H54 (cell line): ENCODE results near the gene RGS7.

Experiments
- DNase-seq: peaks from one replicate; pipeline ENCODE4 v3.0.0; 2011; ENCODE audit warnings: low spot score, mixed read lengths; ENCODE audit not compliant: insufficient read length
- FAIRE-seq: peaks from 3 replicates; lab custom pipeline; 2011; peaks lifted over from hg19 to GRCh38; lab: Jason Lieb, UNC
- POLR2A ChIP-seq: IDR thresholded peaks from 2 replicates; pipeline ENCODE4 v1.6.1; 2011; ENCODE audit warnings: low read depth, mild to moderate bottlenecking, low read length

The RGS7 gene

GRCh38 chr1:241275226-241275625 is 81.8 kb downstream of the RGS7 start:
- FAIRE-seq (no peak), DNase-seq (no peak)
- no peak for TF ChIP-seq POLR2A

- no peak for FAIRE-seq
- DNase-seq = no peak
- TF ChIP-seq POLR2A = no peak
These were observed 82.3 kb downstream of the RGS7 start for GRCh38 chr1:241274693-241275092.

GRCh38 chr1:241272828-241273227 is 84.2 kb downstream of the RGS7 start:
- DNase-seq (no peak), FAIRE-seq (no peak)
- TF ChIP-seq POLR2A = no peak

- no peak for DNase-seq
- no peak for TF ChIP-seq POLR2A
- FAIRE-seq = no peak
These were observed 85.6 kb downstream of the RGS7 start for GRCh38 chr1:241271427-241271826.

- DNase-seq (no peak), FAIRE-seq (no peak)
- no peak for TF ChIP-seq POLR2A
These were observed 87.0 kb downstream of the RGS7 start for GRCh38 chr1:241270016-241270415.

- DNase-seq (no peak), FAIRE-seq (no peak)
- TF ChIP-seq POLR2A = no peak
These were observed 87.9 kb downstream of the RGS7 start for GRCh38 chr1:241269116-241269515.

GRCh38 chr1:241266121-241266520 is 90.9 kb downstream of the RGS7 start:
- no peak for TF ChIP-seq POLR2A
- DNase-seq = no peak
- no peak for FAIRE-seq

- no peak for TF ChIP-seq POLR2A
- DNase-seq = no peak
- no peak for FAIRE-seq
These were observed 91.6 kb downstream of the RGS7 start for GRCh38 chr1:241265428-241265827.

- DNase-seq (no peak), FAIRE-seq (no peak)
- no peak for TF ChIP-seq POLR2A
These were observed 93.7 kb downstream of the RGS7 start for GRCh38 chr1:241263346-241263745.

GRCh38 chr1:241253471-241253870 is 103.5 kb downstream of the RGS7 start:
- no peak for TF ChIP-seq POLR2A
- FAIRE-seq (no peak), DNase-seq (no peak)

- TF ChIP-seq POLR2A = no peak
- FAIRE-seq (no peak), DNase-seq (no peak)
These were observed 106.5 kb downstream of the RGS7 start for GRCh38 chr1:241250465-241250864.

- no peak for TF ChIP-seq POLR2A
- FAIRE-seq = no peak
- DNase-seq = no peak
These were observed 116.9 kb downstream of the RGS7 start for GRCh38 chr1:241240069-241240468.

GRCh38 chr1:241237873-241238272 is 119.1 kb downstream of the RGS7 start:
- no peak for TF ChIP-seq POLR2A
- no peak for FAIRE-seq
- DNase-seq = no peak

- no peak for TF ChIP-seq POLR2A
- DNase-seq (no peak), FAIRE-seq (no peak)
These were observed 121.6 kb downstream of the RGS7 start for GRCh38 chr1:241235256-241235897.

GRCh38 chr1:241229711-241230110 is 127.3 kb downstream of the RGS7 start:
- DNase-seq = no peak
- no peak for FAIRE-seq
- no peak for TF ChIP-seq POLR2A

- TF ChIP-seq POLR2A = no peak
- FAIRE-seq (no peak), DNase-seq (no peak)
These were observed 127.8 kb downstream of the RGS7 start for GRCh38 chr1:241229216-241229615.

GRCh38 chr1:241228339-241228738 is 128.7 kb downstream of the RGS7 start:
- TF ChIP-seq POLR2A = no peak
- FAIRE-seq (no peak), DNase-seq (no peak)
